Thoracic aorta (tissue), 2 donors: ENCODE measurements around the gene FH. TPM values are rescaled to one million over a fixed set of nuclear protein-coding genes. Genes with fewer than 3 reads are reported as not detected.

Experiments used
- ATAC-seq: fragments of 150-250 bp; one replicate; pipeline ENCODE4 v1.8.0; 2017; ENCODE audit warnings: low read depth; ENCODE audit not compliant: insufficient number of reproducible peaks, low FRiP score
- DNase-seq: peaks from one replicate; pipeline ENCODE4 v3.0.0-alpha.2; 2020; ENCODE audit warnings: low spot score
- H3K27ac ChIP-seq, 2 donors: fragments of 200-600 bp; sonication (generic); 1 replicate in 1 of 2; 2 replicates in 1 of 2; pipeline ENCODE4 v1.5.1; 2016; ENCODE audit warnings: mild to moderate bottlenecking in 2 of 2, moderate library complexity in 2 of 2
- H3K27me3 ChIP-seq: fragments of 200-600 bp; sonication (generic); replicated peaks from 2 replicates; pipeline ENCODE4 v1.6.0; 2016; ENCODE audit warnings: mild to moderate bottlenecking; ENCODE audit not compliant: insufficient read depth
- H3K36me3 ChIP-seq: fragments of 200-600 bp; sonication (generic); one replicate; pipeline ENCODE4 v1.5.1; 2016
- H3K4me1 ChIP-seq, 2 donors: fragments of 200-600 bp; sonication (generic); 1 replicate in 1 of 2; 2 replicates in 1 of 2; pipeline versions ENCODE4 v1.5.1 to v1.6.0; 2016; ENCODE audit warnings: low read depth in 2 of 2, mild to moderate bottlenecking in 1 of 2; ENCODE audit not compliant: control insufficient read depth in 1 of 2
- H3K4me3 ChIP-seq: fragments of 200-600 bp; sonication (generic); 2 replicates; pipeline ENCODE4 v1.5.1; 2016; ENCODE audit warnings: mild to moderate bottlenecking
- H3K9me3 ChIP-seq: fragments of 200-600 bp; sonication (generic); 2 replicates; pipeline ENCODE4 v1.5.1; 2016
- total RNA-seq, 2 donors: library from RNA; depleted of rRNA; stranded (reverse); fragments of >200 nt; gene quantifications; one replicate each; pipeline versions ENCODE4 v1.1.0 to v1.2.3, GENCODE V29; 2016
- TF ChIP-seq, protein P1 (sequence below): fragments of 200-600 bp; sonication (generic); IDR thresholded peaks from one replicate; pipeline ENCODE4 v1.5.1; 2019; ENCODE audit warnings: antibody characterized with exemption

The FH gene
- total RNA-seq, 2 donors from 2014 or later, result 23.7 to 82.5 TPM

DNA sequence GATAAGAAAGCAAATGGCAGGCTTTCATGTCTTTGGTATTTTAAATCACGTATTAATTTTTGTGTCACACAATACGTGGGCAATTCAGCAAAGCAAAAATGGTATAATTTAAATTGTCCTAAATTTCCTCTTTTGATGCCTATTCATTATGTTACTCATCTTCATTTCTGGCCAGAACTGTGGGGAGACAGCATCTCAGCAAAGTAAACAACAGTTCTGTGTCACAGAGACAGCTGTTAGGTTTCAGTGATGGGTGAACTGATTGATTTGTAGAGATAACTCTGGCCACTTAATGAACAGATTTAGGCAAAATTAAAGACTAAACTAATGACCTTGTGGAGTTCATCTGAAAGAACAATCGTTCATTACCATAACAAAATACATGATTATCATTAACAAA, 49.2 kb downstream of the FH start:
- Histone ChIP-seq H3K27me3 (no peaks in the 10 kb centered on the region), H3K4me1 (no peaks in the 10 kb centered on the region), H3K36me3 (no peaks in the 10 kb centered on the region), H3K9me3 (no peaks in the 10 kb centered on the region), H3K4me3 (no peak overlapping the region), H3K27ac (no peak overlapping the region)
- TF ChIP-seq, protein P1, sequence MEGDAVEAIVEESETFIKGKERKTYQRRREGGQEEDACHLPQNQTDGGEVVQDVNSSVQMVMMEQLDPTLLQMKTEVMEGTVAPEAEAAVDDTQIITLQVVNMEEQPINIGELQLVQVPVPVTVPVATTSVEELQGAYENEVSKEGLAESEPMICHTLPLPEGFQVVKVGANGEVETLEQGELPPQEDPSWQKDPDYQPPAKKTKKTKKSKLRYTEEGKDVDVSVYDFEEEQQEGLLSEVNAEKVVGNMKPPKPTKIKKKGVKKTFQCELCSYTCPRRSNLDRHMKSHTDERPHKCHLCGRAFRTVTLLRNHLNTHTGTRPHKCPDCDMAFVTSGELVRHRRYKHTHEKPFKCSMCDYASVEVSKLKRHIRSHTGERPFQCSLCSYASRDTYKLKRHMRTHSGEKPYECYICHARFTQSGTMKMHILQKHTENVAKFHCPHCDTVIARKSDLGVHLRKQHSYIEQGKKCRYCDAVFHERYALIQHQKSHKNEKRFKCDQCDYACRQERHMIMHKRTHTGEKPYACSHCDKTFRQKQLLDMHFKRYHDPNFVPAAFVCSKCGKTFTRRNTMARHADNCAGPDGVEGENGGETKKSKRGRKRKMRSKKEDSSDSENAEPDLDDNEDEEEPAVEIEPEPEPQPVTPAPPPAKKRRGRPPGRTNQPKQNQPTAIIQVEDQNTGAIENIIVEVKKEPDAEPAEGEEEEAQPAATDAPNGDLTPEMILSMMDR, result no peak
- no peak for DNase-seq
- no peak for ATAC-seq

DNA sequence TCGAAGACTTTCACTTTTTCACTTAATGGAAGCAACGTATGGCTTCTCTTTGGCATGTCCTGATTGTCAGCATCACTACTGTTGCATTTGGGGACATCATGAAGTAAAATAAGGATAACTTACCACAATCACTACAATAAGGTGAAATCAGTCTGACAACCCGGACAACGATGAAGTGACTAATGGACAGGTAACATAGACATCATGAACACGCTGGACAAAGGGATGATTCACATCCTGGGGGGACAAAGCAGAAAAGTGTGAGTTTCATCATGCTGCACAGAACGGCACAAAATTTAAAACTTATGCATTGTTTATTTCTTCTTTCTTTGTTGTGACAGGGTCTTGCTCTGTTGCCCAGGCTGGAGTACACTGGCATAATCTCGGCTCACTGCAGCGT, 53.9 kb downstream of the FH start:
- no peak overlapping the region for H3K4me3 ChIP-seq
- no peaks in the 10 kb centered on the region for H3K4me1 ChIP-seq
- H3K36me3 ChIP-seq, result no peaks in the 10 kb centered on the region
- H3K27ac ChIP-seq, result no peak overlapping the region
- no peaks in the 10 kb centered on the region for H3K27me3 ChIP-seq
- DNase-seq (no peak), ATAC-seq (no peak)
- TF ChIP-seq, protein P1, result no peak
- no peaks in the 10 kb centered on the region for H3K9me3 ChIP-seq

DNA sequence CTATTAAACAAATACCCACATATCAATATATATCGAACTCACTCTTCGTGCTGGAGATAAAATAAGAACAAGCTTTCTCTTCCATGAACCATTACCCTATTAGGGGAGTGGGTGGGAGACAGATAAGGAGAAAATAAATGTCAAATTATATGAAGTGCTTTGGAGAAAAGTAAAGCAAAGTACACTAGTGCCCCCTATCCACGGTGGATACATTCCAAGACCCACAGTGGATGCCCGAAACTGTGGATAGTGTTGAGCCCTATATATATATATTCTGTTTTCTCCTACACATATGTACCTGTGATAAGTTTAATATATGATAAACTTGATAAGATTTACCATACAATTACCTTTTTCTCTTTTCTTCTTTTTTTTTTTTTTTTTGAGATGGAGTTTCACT, 54.6 kb downstream of the FH start:
- H3K27ac ChIP-seq, result no peak overlapping the region
- DNase-seq (no peak), ATAC-seq (no peak)
- H3K36me3 ChIP-seq, result no peaks in the 10 kb centered on the region
- TF ChIP-seq, protein P1, result no peak
- no peak overlapping the region for H3K4me3 ChIP-seq
- H3K27me3 ChIP-seq, result no peaks in the 10 kb centered on the region
- no peaks in the 10 kb centered on the region for H3K9me3 ChIP-seq
- H3K4me1 ChIP-seq, result no peaks in the 10 kb centered on the region

DNA sequence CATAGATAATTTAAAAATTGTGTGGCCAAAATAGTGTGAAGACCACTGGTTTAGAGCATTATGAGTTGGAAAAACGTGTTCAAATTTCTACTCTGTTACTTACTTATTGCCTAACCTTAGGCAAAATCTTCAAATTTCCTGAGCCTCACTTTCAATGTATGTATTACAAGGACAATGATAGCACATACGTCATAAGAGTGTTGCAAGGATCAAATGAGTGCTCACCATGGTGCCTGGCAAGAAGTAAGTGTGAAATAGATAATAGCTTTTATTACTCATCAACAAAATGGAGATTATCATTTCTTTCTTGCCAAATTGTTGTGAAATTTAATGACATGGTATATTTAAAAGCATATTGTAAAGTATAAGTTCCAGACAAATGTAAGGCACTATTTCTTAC, 57.2 kb downstream of the FH start:
- DNase-seq (no peak), ATAC-seq (no peak)
- no peaks in the 10 kb centered on the region for H3K9me3 ChIP-seq
- no peaks in the 10 kb centered on the region for H3K4me1 ChIP-seq
- no peak overlapping the region for H3K4me3 ChIP-seq
- TF ChIP-seq, protein P1, result no peak
- H3K27me3 ChIP-seq, result no peaks in the 10 kb centered on the region
- H3K27ac ChIP-seq, result no peak overlapping the region
- H3K36me3 ChIP-seq, result no peaks in the 10 kb centered on the region

DNA sequence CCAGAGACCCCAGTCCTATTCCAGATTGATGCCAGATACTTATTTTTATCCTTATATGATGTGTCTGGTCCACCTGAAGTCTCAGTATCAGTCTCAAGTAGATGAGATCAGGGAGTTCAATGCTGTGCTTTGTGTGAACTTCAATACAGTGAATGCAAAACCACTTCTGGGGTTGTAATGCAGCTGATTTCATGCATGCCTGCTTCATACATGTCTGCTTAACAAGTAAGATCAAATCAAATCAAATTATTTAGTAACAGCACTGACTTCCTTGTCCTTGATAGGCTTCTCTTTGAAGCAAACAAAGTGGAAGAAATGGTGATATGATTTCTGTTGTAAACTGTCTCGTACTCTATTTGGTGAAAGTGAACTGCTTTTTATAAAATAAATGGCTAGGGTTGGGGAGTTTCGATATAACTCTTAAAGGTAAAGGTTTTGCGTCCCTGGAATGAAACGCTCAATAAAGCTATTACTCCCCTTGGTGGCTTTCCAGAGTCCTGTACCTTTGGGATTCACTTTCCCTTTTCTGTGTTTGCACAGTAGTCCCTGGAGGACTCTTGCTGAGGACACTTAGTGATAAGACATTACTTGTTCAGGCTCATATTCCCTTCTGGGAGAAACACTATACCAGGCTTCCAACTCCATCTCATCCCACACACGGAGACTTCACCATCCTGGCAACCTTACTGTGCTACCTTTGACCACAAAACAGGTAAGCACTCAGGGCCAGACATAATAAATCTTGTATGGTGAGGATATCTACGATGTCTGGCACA, 59.3 kb downstream of the FH start:
- TF ChIP-seq, protein P1, result no peak
- Histone ChIP-seq H3K27me3 (no peaks in the 10 kb centered on the region), H3K27ac (no peak overlapping the region), H3K36me3 (no peaks in the 10 kb centered on the region), H3K9me3 (no peaks in the 10 kb centered on the region), H3K4me1 (no peaks in the 10 kb centered on the region), H3K4me3 (no peak overlapping the region)
- ATAC-seq (no peak), DNase-seq (no peak)
